ENCODE data around the gene CDKN2B.

- TF ChIP-seq POLR2A (IDR thresholded peaks at IDR 0.05; ENCODE audit: low read depth) (no peak), EP300 (IDR thresholded peaks at IDR 0.05) (no peak), POLR2AphosphoS5 (IDR thresholded peaks at IDR 0.05) (no peak)
- TF ChIP-seq, protein P1, sequence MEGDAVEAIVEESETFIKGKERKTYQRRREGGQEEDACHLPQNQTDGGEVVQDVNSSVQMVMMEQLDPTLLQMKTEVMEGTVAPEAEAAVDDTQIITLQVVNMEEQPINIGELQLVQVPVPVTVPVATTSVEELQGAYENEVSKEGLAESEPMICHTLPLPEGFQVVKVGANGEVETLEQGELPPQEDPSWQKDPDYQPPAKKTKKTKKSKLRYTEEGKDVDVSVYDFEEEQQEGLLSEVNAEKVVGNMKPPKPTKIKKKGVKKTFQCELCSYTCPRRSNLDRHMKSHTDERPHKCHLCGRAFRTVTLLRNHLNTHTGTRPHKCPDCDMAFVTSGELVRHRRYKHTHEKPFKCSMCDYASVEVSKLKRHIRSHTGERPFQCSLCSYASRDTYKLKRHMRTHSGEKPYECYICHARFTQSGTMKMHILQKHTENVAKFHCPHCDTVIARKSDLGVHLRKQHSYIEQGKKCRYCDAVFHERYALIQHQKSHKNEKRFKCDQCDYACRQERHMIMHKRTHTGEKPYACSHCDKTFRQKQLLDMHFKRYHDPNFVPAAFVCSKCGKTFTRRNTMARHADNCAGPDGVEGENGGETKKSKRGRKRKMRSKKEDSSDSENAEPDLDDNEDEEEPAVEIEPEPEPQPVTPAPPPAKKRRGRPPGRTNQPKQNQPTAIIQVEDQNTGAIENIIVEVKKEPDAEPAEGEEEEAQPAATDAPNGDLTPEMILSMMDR (IDR thresholded peaks at IDR 0.05), result no peak
These were observed 41.9 kb downstream of the CDKN2B start for GRCh38 chr9:21967169-21967568.
